ENCODE data around the gene FDPS. TPM values are rescaled to one million over a fixed set of nuclear protein-coding genes. Genes with fewer than 3 reads are reported as not detected.

FDPS gene
- total RNA-seq: 111 TPM

DNA sequence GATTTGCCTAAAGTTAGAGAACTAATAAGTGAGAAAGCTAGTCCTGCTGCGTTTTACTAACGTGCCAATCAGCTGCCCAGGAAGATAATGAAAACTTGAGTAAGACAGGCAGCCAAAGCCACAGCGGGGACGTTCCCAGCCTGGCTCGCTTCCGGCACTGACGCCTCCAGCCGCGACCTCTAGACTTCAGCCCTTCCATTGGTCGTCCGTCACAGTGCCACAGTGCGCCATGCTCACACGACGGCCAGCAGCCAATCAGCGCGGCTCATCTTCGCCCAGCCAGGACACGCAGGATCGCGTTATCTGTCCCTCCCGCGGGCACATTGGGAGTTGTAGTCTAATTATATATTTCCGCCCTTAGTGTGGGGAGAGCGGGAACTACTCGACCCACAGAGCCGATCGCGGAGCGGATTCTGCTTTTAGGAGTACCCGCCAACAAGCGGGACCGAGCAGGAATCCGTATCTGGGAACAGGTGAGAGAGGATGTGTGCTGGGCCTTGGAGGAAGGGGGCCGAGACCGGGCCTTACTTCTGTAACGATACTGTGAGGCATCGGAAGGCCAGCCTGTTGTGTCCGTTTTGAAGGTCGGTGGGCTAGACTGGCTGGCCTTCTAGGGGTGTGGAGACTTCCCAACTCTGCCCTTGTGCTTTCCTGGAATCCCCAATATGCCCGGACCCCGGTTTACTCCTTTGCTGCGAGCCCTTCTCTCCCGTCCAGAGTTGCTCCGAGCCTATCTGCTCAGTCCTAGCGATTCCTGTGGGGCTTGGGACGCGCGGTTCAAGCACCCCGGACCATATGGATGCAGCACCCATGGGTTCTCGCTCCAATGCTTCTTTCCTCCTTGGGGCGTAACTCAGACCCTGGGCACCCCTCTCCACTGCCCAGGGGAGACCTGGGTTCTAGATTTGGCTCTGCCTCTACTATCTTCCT lies at the start of gene FDPS:
Gene FDPS, plus strand, starts transcription at position 374 of the 930 bp plus-strand sequence. CDS start 924 bp downstream, outside the sequence.

DNA sequence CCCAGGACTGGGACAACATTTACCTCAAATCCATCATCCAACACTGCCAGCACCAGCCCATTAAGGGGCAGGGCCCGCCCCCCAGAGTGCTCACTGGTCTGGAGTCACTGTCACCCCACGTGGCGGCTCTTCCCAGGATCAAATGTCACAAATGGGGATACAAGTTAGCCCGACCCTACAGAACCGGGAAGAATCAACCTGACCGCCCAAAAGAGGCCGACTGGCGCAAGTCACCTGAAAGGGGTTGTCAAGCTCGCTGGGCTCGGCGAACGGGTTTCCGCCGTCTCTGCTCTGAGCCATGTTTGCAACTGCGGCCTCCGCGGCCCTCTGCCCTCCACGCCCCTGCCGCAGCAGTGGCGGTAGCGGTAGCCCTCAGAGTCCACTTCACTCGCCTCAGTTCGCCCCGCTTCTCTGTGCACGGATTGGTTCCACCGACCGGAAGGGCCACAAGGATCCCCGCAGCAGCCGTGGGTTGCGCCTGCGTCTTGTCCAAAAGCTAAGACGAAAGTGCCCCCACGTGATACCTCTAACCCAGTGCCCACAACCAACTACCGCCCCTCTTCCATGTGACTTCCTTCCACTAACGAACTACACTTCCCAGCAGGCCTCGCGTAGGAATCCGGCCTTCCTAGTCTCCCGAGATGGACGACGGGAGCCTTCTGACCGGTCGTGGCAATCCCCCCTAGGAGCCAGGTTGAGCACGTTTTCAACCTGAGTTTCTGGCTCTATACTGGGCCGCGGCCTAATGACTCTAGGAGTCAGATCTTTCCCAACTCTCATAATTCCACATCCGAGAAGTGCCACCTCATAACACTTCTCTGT lies 46.6 kb upstream of the FDPS start, which contains the start of gene SCAMP3:
Gene SCAMP3, minus strand, starts transcription at position 509 of the 822 bp plus-strand sequence. Its CDS starts 209 bp downstream, at position 300.

DNA sequence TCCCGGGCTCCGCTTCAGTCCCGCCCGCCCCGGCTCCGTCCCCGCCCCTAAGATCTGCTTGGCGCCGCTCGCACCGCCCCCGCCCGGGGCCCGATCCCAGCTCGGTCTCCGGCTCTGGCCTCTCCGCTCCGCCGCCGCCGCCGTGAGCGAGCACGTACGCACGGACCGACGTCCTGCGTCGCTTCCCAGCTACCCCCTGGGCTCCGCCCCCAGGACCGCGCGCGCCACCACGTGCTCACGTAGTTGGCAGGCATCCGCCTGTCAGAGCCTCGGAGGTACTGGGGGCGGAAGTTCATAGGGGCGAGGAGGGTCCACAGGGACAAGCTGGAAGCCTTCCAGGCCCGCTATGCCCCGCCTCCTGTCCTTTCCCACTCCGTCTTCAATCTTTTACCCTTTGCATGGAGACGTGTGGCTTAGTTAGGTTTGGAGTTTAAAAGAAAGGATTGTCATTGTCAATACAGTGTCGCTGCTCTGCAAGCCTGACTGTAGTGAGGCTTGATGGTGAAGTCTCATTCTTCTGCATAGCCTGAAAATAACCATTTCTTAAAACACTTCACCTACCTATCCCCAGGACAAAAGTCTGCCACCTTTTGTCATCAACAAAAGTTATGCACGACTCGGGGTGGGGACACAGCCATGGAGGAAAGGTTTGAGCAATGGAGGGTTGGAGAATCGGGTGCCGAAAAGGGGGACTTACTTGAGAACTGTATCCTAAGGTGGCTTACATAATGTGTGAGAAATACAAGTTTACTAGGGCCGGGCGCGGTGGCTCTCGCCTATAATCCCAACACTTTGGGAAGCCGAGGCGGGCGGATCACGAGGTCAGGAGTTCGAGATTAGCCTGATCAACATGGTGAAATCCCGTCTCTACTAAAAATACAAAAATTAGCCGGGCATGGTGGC lies 35.1 kb upstream of the FDPS start, which contains the start of gene CLK2:
Gene CLK2, minus strand, starts transcription at position 162 of the 903 bp plus-strand sequence. CDS start 2,527 bp downstream, outside the sequence.

DNA sequence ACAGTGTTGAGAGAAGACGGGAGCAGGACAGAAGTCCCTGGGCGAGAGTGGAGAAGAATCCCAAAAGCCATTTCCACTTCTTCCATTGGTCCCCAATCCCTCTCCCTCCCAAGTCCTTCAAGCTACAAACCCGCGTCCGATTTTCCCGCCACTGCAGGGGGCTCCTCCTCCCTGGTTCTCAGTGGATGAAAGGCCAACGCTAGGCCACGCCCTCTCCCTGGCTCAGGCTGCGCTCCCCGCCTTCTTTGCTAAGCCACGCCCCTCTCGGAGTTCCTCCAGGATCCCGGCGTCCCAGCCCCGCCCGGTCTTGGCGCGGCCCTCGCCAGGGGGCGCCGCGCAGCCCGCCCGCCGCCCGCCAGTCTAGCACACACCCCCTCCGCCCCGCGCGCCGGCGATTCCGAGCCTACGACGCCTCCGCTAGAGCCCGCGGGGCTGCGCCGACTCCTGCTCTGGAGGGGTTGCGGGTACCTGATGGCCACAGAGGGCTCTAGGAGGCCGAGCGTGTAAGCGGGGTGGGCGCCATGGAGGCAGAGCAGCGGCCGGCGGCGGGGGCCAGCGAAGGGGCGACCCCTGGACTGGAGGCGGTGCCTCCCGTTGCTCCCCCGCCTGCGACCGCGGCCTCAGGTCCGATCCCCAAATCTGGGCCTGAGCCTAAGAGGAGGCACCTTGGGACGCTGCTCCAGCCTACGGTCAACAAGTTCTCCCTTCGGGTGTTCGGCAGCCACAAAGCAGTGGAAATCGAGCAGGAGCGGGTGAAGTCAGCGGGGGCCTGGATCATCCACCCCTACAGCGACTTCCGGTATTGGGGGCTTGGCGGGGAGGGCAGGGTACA lies 31.4 kb upstream of the FDPS start, which contains the start of gene HCN3:
Gene HCN3, plus strand, starts transcription at position 394 of the 832 bp plus-strand sequence. Its CDS starts 128 bp downstream, at position 522.

DNA sequence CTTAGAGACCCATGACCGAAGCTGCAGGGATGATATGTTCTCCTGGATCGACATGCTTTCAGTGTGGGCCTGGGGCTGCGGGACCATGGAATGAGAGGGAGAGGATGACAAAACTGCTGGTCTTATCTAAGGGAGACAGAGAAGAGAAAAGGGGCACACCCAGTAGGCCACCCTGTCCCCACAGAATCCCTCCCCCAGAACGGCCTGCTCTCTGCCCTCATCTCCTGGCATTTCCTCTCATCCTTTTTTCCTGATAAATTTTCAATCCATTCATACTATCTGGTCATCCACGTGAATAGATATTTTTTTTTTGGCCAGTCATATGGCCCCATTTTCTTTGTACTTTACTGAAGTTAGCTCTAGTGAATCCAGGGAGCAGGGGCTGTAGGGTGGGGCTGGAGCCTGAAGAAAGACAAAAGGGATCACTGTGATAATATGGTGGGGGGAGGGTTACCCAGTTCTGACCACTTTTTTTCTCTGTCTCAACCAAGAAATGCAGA lies 7.3 kb upstream of the FDPS start, which contains the start of gene PKLR:
Gene PKLR, minus strand, starts transcription at position 97 of the 500 bp plus-strand sequence. Its CDS starts 43 bp downstream, at position 54.

DNA sequence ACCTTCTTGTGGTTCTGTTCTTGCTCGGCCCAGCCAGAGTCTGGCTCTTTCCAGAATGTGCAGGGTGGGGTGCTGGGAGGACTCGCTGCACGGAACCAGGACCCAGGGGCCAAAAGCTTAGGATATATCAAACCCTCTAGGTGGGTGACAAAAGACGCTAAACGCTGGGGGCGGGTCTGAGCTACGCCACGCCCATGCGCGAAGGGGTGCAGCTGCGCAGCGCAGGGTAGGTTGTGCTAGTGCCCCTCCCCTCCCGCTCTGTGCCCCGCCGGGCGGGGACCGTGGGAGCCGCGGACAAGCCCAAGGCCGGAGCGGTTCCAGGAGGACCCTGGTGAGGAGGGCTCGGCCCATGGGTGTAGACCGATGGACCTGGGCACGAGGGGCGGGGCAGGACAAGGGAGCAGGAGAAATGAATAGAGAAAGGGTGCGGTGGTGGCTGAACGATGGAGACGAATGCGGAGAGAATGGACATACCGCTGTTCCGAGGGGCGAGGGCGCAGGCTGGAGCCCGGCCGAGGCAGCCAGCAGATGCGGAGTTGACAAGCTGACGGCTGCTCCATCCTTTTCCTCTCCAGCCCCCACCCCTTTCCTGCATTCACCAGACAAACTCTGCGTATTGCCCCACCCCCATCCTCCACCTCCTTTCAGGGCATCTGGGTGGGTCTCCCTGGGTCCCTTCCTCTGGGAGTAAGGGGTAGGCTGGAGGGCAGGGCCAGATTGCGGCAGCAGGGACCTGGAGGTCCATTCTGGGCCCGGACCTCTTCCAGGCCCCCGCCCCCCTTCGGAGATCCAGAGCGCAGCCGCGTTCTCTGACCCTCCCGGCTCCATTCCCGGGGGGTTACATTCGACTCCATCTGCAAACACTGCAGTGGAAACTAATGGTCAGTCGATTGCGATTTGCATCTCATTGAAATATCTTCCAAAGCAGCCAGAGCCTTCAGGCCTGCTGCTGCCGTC lies 12.3 kb downstream of the FDPS start, which contains the start of gene RUSC1:
Gene RUSC1, plus strand, starts transcription at position 234 of the 957 bp plus-strand sequence. CDS start 880 bp downstream, outside the sequence.

Small RNAs within 50 kb of the gene (small RNA-seq; reads per million reads assigned to genes)
- not detected for gene RNU6-106P (ENCODE audit: low replicate concordance)

Other genes starting within 250 kb of the FDPS start
- gene EFNA4, start 245.1 kb upstream of the FDPS start, total RNA-seq: 11.8 TPM
- 6.0 TPM for gene EFNA3, start 230.0 kb upstream of the FDPS start, total RNA-seq
- 74.2 TPM for gene EFNA1, start 181.0 kb upstream of the FDPS start, total RNA-seq
- gene SLC50A1, start 173.0 kb upstream of the FDPS start, total RNA-seq: 33.7 TPM
- 33.9 TPM for gene DPM3, start 168.3 kb upstream of the FDPS start, total RNA-seq
- gene KRTCAP2, start 135.6 kb upstream of the FDPS start, total RNA-seq: 80.7 TPM
- 2.3 TPM for gene TRIM46, start 135.0 kb upstream of the FDPS start, total RNA-seq
- gene THBS3, start 101.0 kb upstream of the FDPS start, total RNA-seq: 27.5 TPM
- gene MTX1, start 100.2 kb upstream of the FDPS start, total RNA-seq: 41.6 TPM
- 12.8 TPM for gene ENTREP3, start 53.4 kb upstream of the FDPS start, total RNA-seq
- 45.5 TPM for gene SCAMP3, start 46.5 kb upstream of the FDPS start, total RNA-seq
- gene CLK2, start 35.4 kb upstream of the FDPS start, total RNA-seq: 63.5 TPM
- gene HCN3, start 31.4 kb upstream of the FDPS start, total RNA-seq: 4.6 TPM
- gene PKLR, start 7.4 kb upstream of the FDPS start, total RNA-seq: 3.3 TPM
- 27.9 TPM for gene RUSC1, start 12.0 kb downstream of the FDPS start, total RNA-seq

Data from metanephros (tissue), 2 donors.